K562 (cell line): ENCODE measurements around the gene TLX2. TPM values are rescaled to one million over a fixed set of nuclear protein-coding genes. Genes with fewer than 3 reads are reported as not detected.

ENCODE experiments used
- ATAC-seq: fragments of 200-7000 bp; cut with Tn5 transposase; 3 replicates; pipeline ENCODE4 v1.9.1; 2020; ENCODE audit warnings: moderate library complexity
- BruUV-seq: library from RNA; stranded (reverse); fragments of 400-500 nt; replicated peaks from 2 replicates; lab custom pipeline; 2021; lab: Mats Ljungman, UMichigan
- CTCF ChIA-PET: fragments of 300-600 bp; formaldehyde crosslinking; extraction: SDS; loops from one replicate; lab custom pipeline; 2021; ENCODE audit warnings: low intra/inter-chr PET ratio; lab: Yijun Ruan, JAX
- POLR2A ChIA-PET: fragments of 300-600, 350-650 bp; sonication (Branson Sonifier 250); formaldehyde crosslinking; extraction: SDS; loops from one replicate; lab custom pipeline; 2021; ENCODE audit warnings: antibody characterized with exemption, inconsistent platforms; lab: Yijun Ruan, JAX
- DNase-seq, 4 experiments: peaks; one replicate each; pipeline versions ENCODE4 v3.0.0 to v3.0.0-alpha.2; 2011 to 2018; ENCODE audit warnings: low spot score in 3 of 4, mixed read lengths in 3 of 4; ENCODE audit errors: extremely low read depth in 1 of 4
- FAIRE-seq: peaks from 2 replicates; lab custom pipeline; 2011; peaks lifted over from hg19 to GRCh38; lab: Jason Lieb, UNC
- H2AFZ ChIP-seq: 2 replicates; pipeline ENCODE4 v1.6.0; 2011; ENCODE audit warnings: low read depth, low read length, control low read depth, inconsistent platforms
- H3K27ac ChIP-seq: fragments of 200-600 bp; 3 replicates; pipeline ENCODE4 v1.8.0; 2011; ENCODE audit warnings: low read depth, mild to moderate bottlenecking, control low read depth, inconsistent platforms, low read length, moderate library complexity, mixed read lengths; ENCODE audit errors: extremely low read depth
- H3K27me3 ChIP-seq, 2 experiments: fragments of 300-600 bp in 1 of 2; 2 replicates in 1 of 2; 3 replicates in 1 of 2; pipeline versions ENCODE4 v1.6.0 to v1.8.0; 2011; ENCODE audit warnings: inconsistent platforms in 2 of 2, low read length in 2 of 2, mild to moderate bottlenecking in 1 of 2, mixed read lengths in 1 of 2, moderate library complexity in 1 of 2; ENCODE audit not compliant: control insufficient read depth in 2 of 2, insufficient read depth in 2 of 2
- H3K36me3 ChIP-seq: fragments of 300-600 bp; 3 replicates; pipeline ENCODE4 v1.8.0; 2011; ENCODE audit warnings: mild to moderate bottlenecking, low read length, inconsistent platforms; ENCODE audit not compliant: control insufficient read depth, insufficient read depth
- H3K4me1 ChIP-seq, 2 experiments: fragments of 200-600 bp in 1 of 2; replicated peaks in 1 of 2; 2 replicates in 1 of 2; 3 replicates in 1 of 2; pipeline versions ENCODE4 v1.5.1 to v1.8.0; 2011; ENCODE audit warnings: inconsistent platforms in 2 of 2, low read length in 2 of 2, mild to moderate bottlenecking in 1 of 2, mixed read lengths in 1 of 2, moderate library complexity in 1 of 2; ENCODE audit not compliant: control insufficient read depth in 2 of 2, insufficient read depth in 2 of 2
- H3K4me2 ChIP-seq: 2 replicates; pipeline ENCODE4 v1.6.1; 2011; ENCODE audit warnings: low read length, control low read depth, inconsistent platforms, mixed read lengths; ENCODE audit not compliant: insufficient read depth
- H3K4me3 ChIP-seq: fragments of 200-600 bp; sonication (generic), shearing (Covaris generic); 2 replicates; pipeline ENCODE4 v1.5.1; 2016; ENCODE audit warnings: control low read depth, inconsistent platforms
- H3K79me2 ChIP-seq: fragments of 200-600 bp; 3 replicates; pipeline ENCODE4 v1.8.0; 2011; ENCODE audit warnings: low read length, inconsistent platforms; ENCODE audit not compliant: control insufficient read depth, insufficient read depth
- H3K9ac ChIP-seq, 2 experiments: 2 replicates each; pipeline versions ENCODE4 v1.6.0 to v1.6.1; 2011; ENCODE audit warnings: low read depth in 2 of 2, low read length in 2 of 2, control low read depth in 1 of 2, inconsistent platforms in 1 of 2, mild to moderate bottlenecking in 1 of 2, mixed read lengths in 1 of 2; ENCODE audit not compliant: insufficient read depth in 1 of 2
- H3K9me1 ChIP-seq: one replicate; pipeline ENCODE4 v1.6.0; 2011; ENCODE audit warnings: inconsistent platforms, mild to moderate bottlenecking, low read length, moderate library complexity; ENCODE audit not compliant: control insufficient read depth, insufficient read depth
- H3K9me3 ChIP-seq: replicated peaks from 2 replicates; pipeline ENCODE4 v1.5.1; 2011; ENCODE audit warnings: low read depth, low read length, inconsistent platforms; ENCODE audit not compliant: control insufficient read depth, insufficient read depth
- H4K20me1 ChIP-seq: replicated peaks from 2 replicates; pipeline ENCODE4 v1.6.1; 2011; ENCODE audit warnings: low read length, inconsistent platforms, mixed read lengths; ENCODE audit not compliant: control insufficient read depth, insufficient read depth
- ATF1 ChIP-seq, 2 experiments: fragments of 450-650 bp in 1 of 2; IDR thresholded peaks; 2 replicates each; pipeline ENCODE4 v1.6.1; 2016; ENCODE audit warnings: missing compliant biosample characterization in 1 of 2, missing genetic modification characterization in 1 of 2
- ATF4 ChIP-seq: fragments of 450-650 bp; formaldehyde crosslinking; IDR thresholded peaks from 2 replicates; pipeline ENCODE4 v1.4.0; 2022; ENCODE audit warnings: mild to moderate bottlenecking, moderate library complexity
- C11orf30 ChIP-seq: fragments of 450-650 bp; IDR thresholded peaks from 2 replicates; pipeline ENCODE4 v1.6.1; 2016; ENCODE audit warnings: low read depth, mild to moderate bottlenecking
- CHD1 ChIP-seq: fragments of 200-600 bp; sonication (generic); IDR thresholded peaks from one replicate; pipeline ENCODE4 v1.6.1; 2012; ENCODE audit warnings: mild to moderate bottlenecking, moderate library complexity, low read length, inconsistent platforms
- DIDO1 ChIP-seq: fragments of 450-650 bp; IDR thresholded peaks from 2 replicates; pipeline ENCODE4 v1.6.1; 2016; ENCODE audit warnings: low read depth, missing biosample characterization, missing genetic modification characterization
- GATAD2A ChIP-seq: fragments of 450-650 bp; IDR thresholded peaks from 2 replicates; pipeline ENCODE4 v1.6.1; 2017
- HDAC2 ChIP-seq: fragments of 450-650 bp; IDR thresholded peaks from 2 replicates; pipeline ENCODE4 v1.6.1; 2016; ENCODE audit warnings: mild to moderate bottlenecking
- HLTF ChIP-seq: fragments of 450-650 bp; IDR thresholded peaks from 2 replicates; pipeline ENCODE4 v1.6.1; 2016
- HMBOX1 ChIP-seq: sonication (generic); IDR thresholded peaks from 2 replicates; pipeline ENCODE4 v1.6.1; 2016
- HOXB6 ChIP-seq: fragments of 250-450 bp; sonication (Bioruptor Pico); IDR thresholded peaks from 2 replicates; pipeline ENCODE4 v1.5.1; 2022; ENCODE audit warnings: mild to moderate bottlenecking, borderline replicate concordance
- NFRKB ChIP-seq: fragments of 450-650 bp; IDR thresholded peaks from 2 replicates; pipeline ENCODE4 v1.6.1; 2016; ENCODE audit warnings: low read depth
- NKRF ChIP-seq: fragments of 450-650 bp; IDR thresholded peaks from 2 replicates; pipeline ENCODE4 v1.6.1; 2016; ENCODE audit warnings: borderline replicate concordance
- RBM14 ChIP-seq: fragments of 200-400 bp; formaldehyde crosslinking; IDR thresholded peaks from 2 replicates; pipeline ENCODE4 v1.6.1; 2018; ENCODE audit warnings: low read depth, mild to moderate bottlenecking, low read length, moderate library complexity, borderline replicate concordance; ENCODE audit not compliant: insufficient read depth
- SMAD4 ChIP-seq: fragments of 250-450 bp; sonication (Bioruptor Pico); conservative IDR thresholded peaks from 2 replicates; pipeline ENCODE4 v1.8.0; 2021; ENCODE audit warnings: inconsistent platforms, mild to moderate bottlenecking, moderate library complexity
- ZNF639 ChIP-seq, 2 experiments: fragments of 200-800 bp in 1 of 2; sonication (Bioruptor generic) in 1 of 2; sonication (generic) in 1 of 2; formaldehyde crosslinking in 1 of 2; IDR thresholded peaks in 1 of 2; conservative IDR thresholded peaks in 1 of 2; 2 replicates each; pipeline versions ENCODE4 v1.5.0 to v1.6.1; 2016 to 2020; ENCODE audit warnings: missing compliant biosample characterization in 1 of 2, missing genetic modification characterization in 1 of 2, missing genetic modification reagents in 1 of 2
- WGBS: fragments of 100-300 bp; shearing (Covaris generic); methylation state at CpG from one replicate; pipeline ENCODE4 v1.1.6; 2016; ENCODE audit warnings: low coverage, mixed read lengths; ENCODE audit not compliant: insufficient coverage; ENCODE audit errors: missing lambda C conversion rate; 5-methylcytosine and 5-hydroxymethylcytosine counted together
- in situ Hi-C: fragments of 300-500 bp; cut with MboI; formaldehyde crosslinking; loops from 4 replicates; pipeline ENCODE4 v1.15.0; 2018; ENCODE audit warnings: inconsistent platforms, mixed read lengths
- intact Hi-C: fragments of 100-400 bp; cut with micrococcal nuclease; formaldehyde crosslinking; loops from 2 replicates; pipeline ENCODE4 v1.14.2; 2022
- polyA plus RNA-seq, 8 experiments: library from polyadenylated mRNA; depleted of rRNA in 4 of 8; stranded (reverse) in 5 of 8; unstranded in 3 of 8; fragments of >200 nt; fragmentation: Nextera tagmentation in 2 of 8; fragmentation: Illumina TruSeq in 1 of 8; extraction: Ambion mirVana in 2 of 8; extraction: Trizol in 1 of 8; gene quantifications; 2 replicates each; pipeline versions ENCODE4 v1.2.1 to v1.2.3, GENCODE V29; 2011 to 2014; ENCODE audit warnings: inconsistent platforms in 1 of 8, missing spikeins in 1 of 8
- total RNA-seq, 7 experiments: library from RNA; depleted of rRNA in 6 of 7; stranded (reverse); fragments of >200 nt in 6 of 7; fragmentation: Illumina TruSeq in 2 of 7; extraction: Trizol in 2 of 7; gene quantifications; 2 replicates each; pipeline versions ENCODE4 v1.2.1 to v1.2.3, GENCODE V29; 2011 to 2021; ENCODE audit warnings: low replicate concordance in 1 of 7

TLX2 gene
- total and polyA plus RNA-seq, 9 of the 15 experiments (the other 6 are each of a cell fraction or from before 2014, with no cell fraction given) = not detected

GRCh38 chr2:74529357-74530238, 15.3 kb downstream of the TLX2 start, which contains the start of the genes AUP1 and HTRA2:
TSS of gene AUP1 (minus strand) at chr2:74529706. CDS start at chr2:74529629, 77 bp downstream.
TSS of gene HTRA2 (plus strand) at chr2:74529933. CDS start at chr2:74530007, 74 bp downstream.
- WGBS = 1% methylated on average over 60 of the region's 87 CpGs
- ChIA-PET POLR2A (interaction anchor here (0.6 to 3.9 kb wide), 20 partner anchors 9 to 379 kb away, joined by 3 to 25 read pairs (median 4); partner anchors contain the start of genes CCDC142, MRPL53 and TTC31), CTCF (interaction anchor here (0.7 to 1.5 kb wide), 2 partner anchors 58 to 183 kb away, joined by 3 to 4 read pairs; no protein-coding TSS in a partner anchor)
- Histone ChIP-seq H3K9ac (peak within 1 kb of the TSS; percentile 95 to 97), H3K9me3 (no peaks in the 10 kb centered on the region), H2AFZ (peak within 1 kb of the TSS; percentile 89), H3K4me3 (peak within 1 kb of the TSS; percentile 96), H3K27me3 (no peaks in the 10 kb centered on the region), H3K9me1 (peaks cover 3% of the 10 kb centered on the region), H3K36me3 (peaks cover 65% of the 10 kb centered on the region), H3K4me2 (peak within 1 kb of the TSS; percentile 97), H3K79me2 (peaks cover 52% of the 10 kb centered on the region), H4K20me1 (peaks cover 5% of the 10 kb centered on the region; the same call in 1 of the 2 replicates), H3K27ac (peak within 1 kb of the TSS; percentile 94), H3K4me1 (peaks cover 28 to 35% of the 10 kb centered on the region in 2 experiments)
- ATAC-seq (peak; percentile 94), DNase-seq (peak; percentile 89 to 99 (median 95)), FAIRE-seq (peak; percentile 96)
- BruUV-seq = no TSS peak
- intact Hi-C loops (loop anchor here (1.0 to 5.0 kb wide), 6 partner anchors 22 to 277 kb away; partner anchors contain the start of genes CCDC142, DOK1, PCGF1 and TTC31), in situ Hi-C loops (no loop called here)
- TF ChIP-seq ATF4 (peak; percentile 5; the same call in 1 of the 2 replicates), HLTF (peak; percentile 67; the same call in 1 of the 2 replicates), RBM14 (0 out of 2 replicates have a peak, but pooled peaks have one; percentile 28), NFRKB (peak; percentile 59), SMAD4 (CRISPR knock-in tag) (no peak), CHD1 (peak; percentile 58), HOXB6 (CRISPR knock-in tag) (no peak), GATAD2A (no peak), ATF1 (CRISPR knock-in tag; IDR thresholded peaks at IDR 0.05) (peak; percentile 31), ATF1 (tag; IDR thresholded peaks at IDR 0.05) (peak; percentile 85), HDAC2 (peak; percentile 39; the same call in 1 of the 2 replicates), HMBOX1 (no peak), ZNF639 (CRISPR knock-in tag; conservative IDR thresholded peaks at IDR 0.05 in 1 of 2, IDR thresholded peaks at IDR 0.05 in 1 of 2) (peak in 1 of 2 experiments; percentile 85; a peak in 2 of 4 replicates), C11orf30 (peak; percentile 96), DIDO1 (peak; percentile 76; the same call in 1 of the 2 replicates), NKRF (peak; percentile 85)
